OCI-LY7 (cell line): ENCODE data around the gene CRYZL1. TPM values are rescaled to one million over a fixed set of nuclear protein-coding genes. Genes with fewer than 3 reads are reported as not detected.

Source experiments
- BruUV-seq: library from RNA; stranded (reverse); fragments of 400-500 nt; replicated peaks from 2 replicates; lab custom pipeline; 2021; lab: Mats Ljungman, UMichigan
- CTCF ChIA-PET: fragments of 300-600 bp; sonication (Branson Sonifier 250); formaldehyde crosslinking; loops from one replicate; lab custom pipeline; 2022; ENCODE audit warnings: antibody characterized with exemption; ENCODE audit not compliant: unreplicated experiment; lab: Charles Lee
- POLR2A ChIA-PET: fragments of 300-600 bp; sonication (Branson Sonifier 250); formaldehyde crosslinking; loops from one replicate; lab custom pipeline; 2022; ENCODE audit warnings: antibody characterized with exemption; lab: Charles Lee
- DNase-seq: peaks from one replicate; pipeline ENCODE4 v3.0.0-alpha.2; 2015; ENCODE audit warnings: low spot score
- H2AFZ ChIP-seq: fragments of 200-600 bp; sonication (generic), shearing (Covaris generic); 2 replicates; pipeline ENCODE4 v1.6.1; 2014; ENCODE audit warnings: mild to moderate bottlenecking, antibody characterized with exemption, low read length, moderate library complexity
- H3K27ac ChIP-seq: fragments of 200-600 bp; sonication (generic); 2 replicates; pipeline ENCODE4 v1.5.1; 2014; ENCODE audit warnings: mixed run types, low read depth, mild to moderate bottlenecking, moderate library complexity, low read length, inconsistent platforms; ENCODE audit not compliant: poor library complexity, severe bottlenecking
- H3K36me3 ChIP-seq: fragments of 200-600 bp; sonication (generic); 2 replicates; pipeline ENCODE4 v1.6.1; 2014; ENCODE audit warnings: mild to moderate bottlenecking, antibody characterized with exemption, low read length, moderate library complexity, mixed read lengths; ENCODE audit not compliant: insufficient read depth
- H3K4me1 ChIP-seq: fragments of 200-600 bp; sonication (generic); 2 replicates; pipeline ENCODE4 v1.5.1; 2014; ENCODE audit warnings: mild to moderate bottlenecking, low read length; ENCODE audit not compliant: insufficient read depth, poor library complexity, severe bottlenecking
- H3K4me2 ChIP-seq: fragments of 200-600 bp; sonication (generic); 2 replicates; pipeline ENCODE4 v1.6.1; 2014; ENCODE audit warnings: mild to moderate bottlenecking, low read length
- H3K4me3 ChIP-seq: fragments of 200-600 bp; sonication (generic); 2 replicates; pipeline ENCODE4 v1.5.1; 2014; ENCODE audit warnings: mild to moderate bottlenecking, low read depth, low read length; ENCODE audit not compliant: poor library complexity, severe bottlenecking
- H3K79me2 ChIP-seq: fragments of 200-600 bp; sonication (generic); 2 replicates; pipeline ENCODE4 v1.6.1; 2016; ENCODE audit warnings: low read depth, mild to moderate bottlenecking, low read length, moderate library complexity, mixed read lengths; ENCODE audit not compliant: insufficient read depth
- H3K9me2 ChIP-seq: fragments of 200-600 bp; sonication (generic); 2 replicates; pipeline ENCODE4 v1.6.1; 2016; ENCODE audit warnings: mild to moderate bottlenecking, low read length, mixed read lengths; ENCODE audit not compliant: insufficient read depth
- H3K9me3 ChIP-seq: fragments of 200-600 bp; sonication (generic); 2 replicates; pipeline ENCODE4 v1.6.1; 2014; ENCODE audit warnings: mild to moderate bottlenecking, mixed run types, low read length, mixed read lengths
- H4K20me1 ChIP-seq: fragments of 200-600 bp; sonication (generic); 2 replicates; pipeline ENCODE4 v1.6.1; 2014; ENCODE audit warnings: mild to moderate bottlenecking, antibody characterized with exemption, low read length, moderate library complexity, mixed read lengths; ENCODE audit not compliant: insufficient read depth
- EZH2phosphoT487 ChIP-seq: fragments of 200-600 bp; sonication (generic); IDR thresholded peaks from 2 replicates; pipeline ENCODE4 v1.6.1; 2018; ENCODE audit warnings: low read depth, borderline replicate concordance, mild to moderate bottlenecking, mixed run types, antibody characterized with exemption, low read length, moderate library complexity, mixed read lengths
- intact Hi-C: fragments of 100-400 bp; cut with micrococcal nuclease; formaldehyde crosslinking; loops from one replicate; pipeline ENCODE4 v1.10.0; 2022; ENCODE audit not compliant: unreplicated experiment
- total RNA-seq, 2 experiments: library from RNA; depleted of rRNA in 1 of 2; stranded (reverse); fragments of >200 nt in 1 of 2; shearing (Covaris generic) in 1 of 2; gene quantifications; 2 replicates each; pipeline ENCODE4 v1.2.3, GENCODE V29; 2014 to 2022
- TF ChIP-seq, protein P1 (sequence below): fragments of 200-600 bp; sonication (generic); conservative IDR thresholded peaks from 2 replicates; pipeline ENCODE4 v1.5.1; 2014; ENCODE audit warnings: mild to moderate bottlenecking, antibody characterized with exemption, low read length, moderate library complexity, mixed read lengths

The CRYZL1 gene
- total RNA-seq, 2 experiments from 2014 or later: 26.4 to 37.9 TPM

DNA sequence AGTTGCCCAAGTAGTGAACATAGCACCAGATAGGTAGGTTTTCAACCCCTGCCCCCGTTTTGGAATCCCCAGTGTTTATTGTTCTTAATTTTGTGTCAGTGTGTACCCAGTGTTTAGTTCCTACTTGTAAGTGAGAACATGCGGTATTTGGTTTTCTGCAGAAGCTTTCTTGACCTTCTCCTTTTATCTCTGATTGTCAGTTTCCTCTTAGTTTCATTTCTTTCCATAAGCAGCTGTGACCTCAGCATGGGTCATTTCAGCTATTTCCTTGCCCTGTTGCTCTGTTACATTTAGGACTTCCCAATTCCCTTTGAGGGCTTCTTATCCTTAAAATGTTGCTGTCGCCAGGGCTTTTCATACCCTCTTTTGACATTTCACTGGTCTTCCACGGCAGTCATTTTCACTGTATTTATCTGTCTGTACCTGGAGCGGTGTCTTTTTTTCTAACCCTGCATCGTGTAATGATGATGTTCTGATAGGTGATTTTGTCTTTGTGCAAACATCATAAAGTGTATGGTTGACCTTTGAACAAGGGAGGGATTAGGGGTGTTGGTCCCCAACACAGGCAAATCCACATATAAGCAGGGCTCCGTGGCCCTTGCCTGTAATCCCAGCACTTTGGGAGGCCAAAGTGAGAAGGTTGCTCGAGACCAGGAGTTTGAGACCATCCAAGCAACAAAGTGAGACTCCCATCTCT lies 15.7 kb upstream of the CRYZL1 start:
- Histone ChIP-seq H3K4me2 (no peak overlapping the region), H3K79me2 (no peaks in the 10 kb centered on the region), H3K4me3 (no peak overlapping the region), H3K36me3 (no peaks in the 10 kb centered on the region), H3K4me1 (no peaks in the 10 kb centered on the region), H4K20me1 (no peaks in the 10 kb centered on the region), H2AFZ (no peak overlapping the region), H3K27ac (no peak overlapping the region), H3K9me3 (0 out of 2 replicates have a peak, but pooled peaks cover 6% of the 10 kb centered on the region), H3K9me2 (no peaks in the 10 kb centered on the region)
- no TSS peak for BruUV-seq
- intact Hi-C loops: no loop called here
- TF ChIP-seq, protein P1, sequence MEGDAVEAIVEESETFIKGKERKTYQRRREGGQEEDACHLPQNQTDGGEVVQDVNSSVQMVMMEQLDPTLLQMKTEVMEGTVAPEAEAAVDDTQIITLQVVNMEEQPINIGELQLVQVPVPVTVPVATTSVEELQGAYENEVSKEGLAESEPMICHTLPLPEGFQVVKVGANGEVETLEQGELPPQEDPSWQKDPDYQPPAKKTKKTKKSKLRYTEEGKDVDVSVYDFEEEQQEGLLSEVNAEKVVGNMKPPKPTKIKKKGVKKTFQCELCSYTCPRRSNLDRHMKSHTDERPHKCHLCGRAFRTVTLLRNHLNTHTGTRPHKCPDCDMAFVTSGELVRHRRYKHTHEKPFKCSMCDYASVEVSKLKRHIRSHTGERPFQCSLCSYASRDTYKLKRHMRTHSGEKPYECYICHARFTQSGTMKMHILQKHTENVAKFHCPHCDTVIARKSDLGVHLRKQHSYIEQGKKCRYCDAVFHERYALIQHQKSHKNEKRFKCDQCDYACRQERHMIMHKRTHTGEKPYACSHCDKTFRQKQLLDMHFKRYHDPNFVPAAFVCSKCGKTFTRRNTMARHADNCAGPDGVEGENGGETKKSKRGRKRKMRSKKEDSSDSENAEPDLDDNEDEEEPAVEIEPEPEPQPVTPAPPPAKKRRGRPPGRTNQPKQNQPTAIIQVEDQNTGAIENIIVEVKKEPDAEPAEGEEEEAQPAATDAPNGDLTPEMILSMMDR: no peak
- no peak for TF ChIP-seq EZH2phosphoT487
- CTCF ChIA-PET: no interaction called here
- no peak for DNase-seq
- POLR2A ChIA-PET: no interaction called here

DNA sequence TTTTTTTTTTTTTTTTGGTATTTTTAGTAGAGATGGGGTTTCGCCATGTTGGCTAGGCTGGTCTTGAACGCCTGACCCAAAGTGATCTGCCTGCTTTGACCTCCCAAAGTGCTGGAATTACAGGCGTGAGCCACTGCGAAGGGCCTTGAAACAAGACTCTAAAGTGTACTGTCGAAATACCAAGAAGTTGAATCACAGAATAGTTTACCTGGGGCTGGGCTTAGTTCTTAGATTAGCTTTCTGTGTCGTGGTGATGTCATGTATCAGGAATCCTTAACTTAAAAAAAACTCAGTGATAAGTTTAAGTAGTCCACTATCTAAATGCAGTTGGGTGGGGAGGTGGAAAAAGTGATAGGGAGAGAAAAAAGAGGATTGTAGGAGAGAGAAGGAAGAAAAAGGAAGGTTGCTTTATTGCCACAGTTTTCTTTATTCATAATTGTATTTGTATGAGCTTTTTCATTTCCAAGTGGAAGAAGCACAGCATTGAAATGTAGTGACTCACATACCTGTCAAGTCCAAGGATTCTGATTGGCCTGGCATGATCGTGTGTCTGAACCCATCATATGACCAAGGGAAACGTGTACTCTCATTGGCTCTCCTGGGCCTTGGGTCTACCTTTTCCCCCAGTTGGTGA lies 14.2 kb upstream of the CRYZL1 start:
- Histone ChIP-seq H3K4me3 (no peak overlapping the region), H3K9me2 (no peaks in the 10 kb centered on the region), H3K9me3 (no peaks in the 10 kb centered on the region), H3K27ac (no peak overlapping the region), H3K4me2 (no peak overlapping the region), H4K20me1 (no peaks in the 10 kb centered on the region), H3K36me3 (no peaks in the 10 kb centered on the region), H3K4me1 (no peaks in the 10 kb centered on the region), H2AFZ (no peak overlapping the region), H3K79me2 (no peaks in the 10 kb centered on the region)
- intact Hi-C loops: no loop called here
- no peak for DNase-seq
- BruUV-seq: no TSS peak
- ChIA-PET POLR2A (interaction anchor here (0.6 kb wide), 1 partner anchor 82 kb away, joined by 3 read pairs; no protein-coding TSS in a partner anchor), CTCF (no interaction called here)
- TF ChIP-seq EZH2phosphoT487: no peak
- TF ChIP-seq, protein P1: no peak

DNA sequence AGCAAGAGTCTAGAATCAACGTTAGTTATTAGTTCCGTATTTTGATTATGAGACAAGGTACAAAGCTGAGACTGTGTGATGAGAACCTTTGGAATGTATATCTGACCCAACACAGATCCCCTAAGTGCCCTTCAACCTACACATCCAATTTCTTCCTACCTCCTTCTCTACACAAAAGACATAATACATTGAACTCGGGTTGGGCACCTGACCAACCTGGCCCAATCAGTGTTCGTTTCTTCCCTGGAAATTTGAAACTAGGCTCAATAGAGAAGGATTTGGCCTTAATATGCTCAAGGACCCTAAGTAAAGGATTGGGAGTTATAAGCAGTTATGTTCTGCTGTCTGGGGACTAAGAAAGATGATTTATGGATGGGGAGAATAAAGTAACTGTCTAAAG lies 12.9 kb upstream of the CRYZL1 start:
- Histone ChIP-seq H3K4me2 (no peak overlapping the region), H3K9me3 (no peaks in the 10 kb centered on the region), H4K20me1 (no peaks in the 10 kb centered on the region), H3K36me3 (no peaks in the 10 kb centered on the region), H3K79me2 (no peaks in the 10 kb centered on the region), H3K9me2 (no peaks in the 10 kb centered on the region), H3K4me3 (no peak overlapping the region), H3K27ac (no peak overlapping the region), H2AFZ (no peak overlapping the region), H3K4me1 (no peaks in the 10 kb centered on the region)
- POLR2A ChIA-PET: interaction anchor here (0.6 kb wide), 2 partner anchors 23 to 29 kb away, joined by 3 read pairs; no protein-coding TSS in a partner anchor
- intact Hi-C loops: no loop called here
- BruUV-seq: no TSS peak
- no peak for DNase-seq
- TF ChIP-seq, protein P1: no peak
- no peak for TF ChIP-seq EZH2phosphoT487
- CTCF ChIA-PET: no interaction called here
